Gastrocnemius medialis (tissue), 4 donors: ENCODE data around the gene TAS2R30.

Experiments
- CTCF ChIP-seq, 5 experiments: fragments of 450-650 bp in 3 of 5; fragments of 200-600 bp in 2 of 5; sonication (generic) in 2 of 5; IDR thresholded peaks in 4 of 5; conservative IDR thresholded peaks in 1 of 5; 1 replicate in 4 of 5; 2 replicates in 1 of 5; pipeline ENCODE4 v1.5.1; 2016 to 2019; ENCODE audit warnings: antibody characterized with exemption in 5 of 5, mild to moderate bottlenecking in 3 of 5, moderate library complexity in 3 of 5
- POLR2A ChIP-seq, 2 donors: fragments of 450-650 bp; IDR thresholded peaks; one replicate each; pipeline ENCODE4 v1.6.1; 2017; ENCODE audit warnings: antibody characterized with exemption in 2 of 2, mild to moderate bottlenecking in 2 of 2, moderate library complexity in 2 of 2

GRCh38 chr12:11158885-11159444, 24.5 kb upstream of the TAS2R30 start:
- TF ChIP-seq CTCF (IDR thresholded peaks at IDR 0.05 in 4 of 5, conservative IDR thresholded peaks at IDR 0.05 in 1 of 5): no peak
- TF ChIP-seq POLR2A (IDR thresholded peaks at IDR 0.05): no peak
